Mesodermal cell (in vitro differentiated cells): ENCODE results near the gene SPATA16.

ENCODE experiments used
- H3K27ac ChIP-seq: 2 replicates; pipeline ENCODE4 v1.7.0; 2013; ENCODE audit warnings: mild to moderate bottlenecking, low read depth, low read length, moderate library complexity; ENCODE audit not compliant: severe bottlenecking
- H3K36me3 ChIP-seq: 2 replicates; pipeline ENCODE4 v1.7.1; 2013; ENCODE audit warnings: mild to moderate bottlenecking, low read length, moderate library complexity; ENCODE audit not compliant: control insufficient read depth, insufficient read depth
- H3K4me1 ChIP-seq: one replicate; pipeline ENCODE4 v1.7.1; 2013; ENCODE audit warnings: mild to moderate bottlenecking, low read length; ENCODE audit not compliant: insufficient read depth, control insufficient read depth, poor library complexity, severe bottlenecking
- H3K4me3 ChIP-seq: 2 replicates; pipeline ENCODE4 v1.7.0; 2013; ENCODE audit warnings: low read length, control low read depth, mild to moderate bottlenecking; ENCODE audit not compliant: insufficient read depth, poor library complexity, severe bottlenecking; ENCODE audit errors: extremely low read depth
- H3K9me3 ChIP-seq: 2 replicates; pipeline ENCODE4 v1.7.1; 2013; ENCODE audit warnings: mild to moderate bottlenecking, low read length, moderate library complexity; ENCODE audit not compliant: control insufficient read depth
- WGBS, 2 experiments: methylation state at CpG; one replicate each; pipeline ENCODE4 v1.1.5; 2013; ENCODE audit warnings: missing lambda C conversion rate in 2 of 2; ENCODE audit not compliant: insufficient coverage in 2 of 2; 5-methylcytosine and 5-hydroxymethylcytosine counted together

Gene SPATA16

GRCh38 chr3:173006006-173006405 lies 135.0 kb downstream of the SPATA16 start:
- H3K9me3 ChIP-seq: no peaks in the 10 kb centered on the region
- no peaks in the 10 kb centered on the region for H3K36me3 ChIP-seq
- no peak overlapping the region for H3K4me3 ChIP-seq

GRCh38 chr3:173004681-173005080 lies 136.4 kb downstream of the SPATA16 start:
- Histone ChIP-seq H3K36me3 (no peaks in the 10 kb centered on the region), H3K4me3 (no peak overlapping the region), H3K9me3 (no peaks in the 10 kb centered on the region), H3K4me1 (no peaks in the 10 kb centered on the region), H3K27ac (no peak overlapping the region)
- 95% methylated on average over 3 of the region's 6 CpGs for WGBS, 2 experiments

More at GRCh38 chr3:173006006-173006405, 135.0 kb downstream of the SPATA16 start:
- Histone ChIP-seq H3K4me1 (no peaks in the 10 kb centered on the region), H3K27ac (no peak overlapping the region)

GRCh38 chr3:173003956-173004355 lies 137.1 kb downstream of the SPATA16 start:
- Histone ChIP-seq H3K4me1 (no peaks in the 10 kb centered on the region), H3K9me3 (no peaks in the 10 kb centered on the region), H3K4me3 (no peak overlapping the region), H3K36me3 (no peaks in the 10 kb centered on the region), H3K27ac (no peak overlapping the region)
- WGBS, 2 experiments: 100% methylated on average over 2 of the region's 3 CpGs; no CpG with 5 or more reads in 1 of the 2 experiments

- Histone ChIP-seq H3K36me3 (no peaks in the 10 kb centered on the region), H3K9me3 (no peaks in the 10 kb centered on the region), H3K4me1 (no peaks in the 10 kb centered on the region), H3K27ac (no peak overlapping the region), H3K4me3 (no peak overlapping the region)
- 67 to 83% methylated on average over 1 to 2 of the region's 2 CpGs for WGBS, 2 experiments
These were observed 137.6 kb downstream of the SPATA16 start for GRCh38 chr3:173003471-173003870.

- Histone ChIP-seq H3K4me1 (no peaks in the 10 kb centered on the region), H3K36me3 (no peaks in the 10 kb centered on the region), H3K27ac (no peak overlapping the region), H3K4me3 (no peak overlapping the region), H3K9me3 (no peaks in the 10 kb centered on the region)
These were observed 139.4 kb downstream of the SPATA16 start for GRCh38 chr3:173001622-173002021.

- Histone ChIP-seq H3K27ac (no peak overlapping the region), H3K9me3 (no peaks in the 10 kb centered on the region), H3K4me3 (no peak overlapping the region)
These were observed 140.5 kb downstream of the SPATA16 start for GRCh38 chr3:173000553-173000952.

GRCh38 chr3:172993412-172993811 lies 147.6 kb downstream of the SPATA16 start:
- 85% methylated on average over 1 of the region's 2 CpGs; no CpG with 5 or more reads in 1 of the 2 experiments for WGBS, 2 experiments
- Histone ChIP-seq H3K9me3 (no peaks in the 10 kb centered on the region), H3K4me1 (no peaks in the 10 kb centered on the region), H3K27ac (no peak overlapping the region), H3K36me3 (no peaks in the 10 kb centered on the region), H3K4me3 (no peak overlapping the region)

More at GRCh38 chr3:173000553-173000952, 140.5 kb downstream of the SPATA16 start:
- no peaks in the 10 kb centered on the region for H3K4me1 ChIP-seq
- no peaks in the 10 kb centered on the region for H3K36me3 ChIP-seq

- Histone ChIP-seq H3K27ac (no peak overlapping the region), H3K4me1 (no peaks in the 10 kb centered on the region), H3K4me3 (no peak overlapping the region), H3K36me3 (no peaks in the 10 kb centered on the region), H3K9me3 (no peaks in the 10 kb centered on the region)
- 94% methylated on average over 2 of the region's 3 CpGs; no CpG with 5 or more reads in 1 of the 2 experiments for WGBS, 2 experiments
These were observed 149.5 kb downstream of the SPATA16 start for GRCh38 chr3:172991424-172991996.

GRCh38 chr3:172989373-172989772 lies 151.7 kb downstream of the SPATA16 start:
- no peaks in the 10 kb centered on the region for H3K4me1 ChIP-seq
- no peak overlapping the region for H3K27ac ChIP-seq

GRCh38 chr3:172987273-172987672 lies 153.8 kb downstream of the SPATA16 start:
- no peak overlapping the region for H3K27ac ChIP-seq
- no peaks in the 10 kb centered on the region for H3K4me1 ChIP-seq
- H3K9me3 ChIP-seq: no peaks in the 10 kb centered on the region
- no peaks in the 10 kb centered on the region for H3K36me3 ChIP-seq
- no peak overlapping the region for H3K4me3 ChIP-seq
- 17 to 62% methylated on average over 2 to 3 of the region's 3 CpGs for WGBS, 2 experiments

More at GRCh38 chr3:172989373-172989772, 151.7 kb downstream of the SPATA16 start:
- H3K36me3 ChIP-seq: no peaks in the 10 kb centered on the region
- H3K4me3 ChIP-seq: no peak overlapping the region
- 82 to 90% methylated on average over 2 of the region's 3 CpGs for WGBS, 2 experiments
- no peaks in the 10 kb centered on the region for H3K9me3 ChIP-seq

GRCh38 chr3:172984914-172985313 lies 156.1 kb downstream of the SPATA16 start:
- Histone ChIP-seq H3K27ac (no peak overlapping the region), H3K36me3 (no peaks in the 10 kb centered on the region), H3K4me3 (no peak overlapping the region), H3K4me1 (no peaks in the 10 kb centered on the region), H3K9me3 (no peaks in the 10 kb centered on the region)
- 100% methylated on average over 1 of the region's 1 CpG; no CpG with 5 or more reads in 1 of the 2 experiments for WGBS, 2 experiments
